HG03520 (cell line): ENCODE data around the gene BCAR3.
"Not testable (repeated sequence)": the region's sequence is repeated elsewhere in the genome, so short reads cannot be mapped to it uniquely, and the experiment has no call there.

Experiments used
- ATAC-seq: cut with Tn5 transposase; IDR thresholded peaks from one replicate; pipeline ENCODE4 v1.9.1; 2021; ENCODE audit warnings: mild to moderate bottlenecking, moderate library complexity; ENCODE audit not compliant: unreplicated experiment

The BCAR3 gene

GRCh38 chr1:93556291-93556690, 125.3 kb downstream of the BCAR3 start:
- ATAC-seq = no peak

DNA sequence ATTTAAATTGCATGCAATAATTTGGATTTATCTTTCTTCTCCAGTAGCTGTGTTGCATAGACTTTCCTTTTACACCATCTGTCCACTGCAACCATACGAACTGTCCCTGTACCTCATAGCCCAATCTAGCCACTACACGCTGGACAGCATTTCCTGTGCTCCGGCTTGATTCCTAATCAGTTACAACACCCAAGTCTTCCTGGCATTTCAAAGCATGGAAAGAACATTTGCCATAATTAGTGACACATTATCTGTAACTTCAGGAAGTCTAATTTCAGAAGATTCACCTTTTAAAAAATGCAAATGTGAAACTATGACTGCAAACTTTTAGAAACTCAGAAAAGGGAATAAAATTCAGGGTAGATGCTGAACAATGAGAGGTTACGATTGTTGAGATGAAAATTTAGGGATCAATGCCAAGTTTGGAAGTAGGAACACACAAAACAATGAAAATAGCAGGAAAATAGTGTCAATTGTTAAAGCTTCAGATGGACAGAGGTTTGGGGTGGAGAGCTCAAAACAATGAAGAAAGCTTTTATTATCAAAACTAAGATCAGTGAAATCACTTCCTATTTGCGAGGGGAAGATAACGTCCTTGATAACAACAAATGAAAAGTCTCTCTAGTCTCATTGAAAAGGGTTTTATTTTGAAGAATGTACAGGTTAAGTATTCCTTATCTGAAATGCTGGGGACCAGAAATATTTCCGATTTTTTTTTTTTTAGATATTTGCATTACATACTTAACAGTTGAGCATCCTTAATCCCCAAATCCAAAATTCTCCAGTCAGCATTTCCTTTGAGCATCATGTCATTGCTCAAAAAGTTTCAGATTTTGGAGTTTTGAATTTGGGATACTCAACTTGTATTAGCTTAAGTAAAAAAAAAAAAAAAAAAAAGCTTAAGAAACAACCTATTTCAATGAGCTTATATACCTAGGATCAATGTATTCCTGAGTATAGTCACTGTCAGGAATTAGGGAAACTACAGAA, 126.5 kb downstream of the BCAR3 start:
- ATAC-seq = no peak

DNA sequence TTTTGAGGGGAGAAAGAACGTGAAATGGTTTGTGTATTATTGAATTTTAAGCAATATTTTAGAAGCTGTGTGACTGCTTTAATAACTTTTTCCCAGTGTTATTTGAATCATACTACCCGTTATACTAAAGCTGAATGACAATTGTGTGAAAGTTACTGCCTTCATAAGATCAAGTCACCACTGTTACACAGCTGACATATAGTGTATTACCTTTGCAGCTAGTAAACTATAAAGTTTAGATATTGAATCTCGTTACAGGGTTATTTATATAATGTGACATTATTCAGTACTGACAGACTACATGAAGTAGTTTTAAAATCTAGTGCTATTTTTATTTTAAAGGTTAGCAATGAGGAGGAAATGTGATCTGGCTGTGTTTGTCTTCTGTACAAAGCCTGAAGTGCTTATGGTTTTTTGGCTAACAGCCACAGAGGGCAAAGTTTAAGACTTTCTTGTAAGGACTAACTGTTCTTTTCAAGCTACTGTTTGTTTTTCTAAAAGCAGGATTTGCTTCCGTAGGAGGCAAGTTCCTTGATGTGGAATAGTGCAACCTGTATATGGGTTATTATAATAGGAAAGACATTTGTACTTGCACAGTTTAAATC, 127.6 kb downstream of the BCAR3 start:
- ATAC-seq = not testable (repeated sequence)

DNA sequence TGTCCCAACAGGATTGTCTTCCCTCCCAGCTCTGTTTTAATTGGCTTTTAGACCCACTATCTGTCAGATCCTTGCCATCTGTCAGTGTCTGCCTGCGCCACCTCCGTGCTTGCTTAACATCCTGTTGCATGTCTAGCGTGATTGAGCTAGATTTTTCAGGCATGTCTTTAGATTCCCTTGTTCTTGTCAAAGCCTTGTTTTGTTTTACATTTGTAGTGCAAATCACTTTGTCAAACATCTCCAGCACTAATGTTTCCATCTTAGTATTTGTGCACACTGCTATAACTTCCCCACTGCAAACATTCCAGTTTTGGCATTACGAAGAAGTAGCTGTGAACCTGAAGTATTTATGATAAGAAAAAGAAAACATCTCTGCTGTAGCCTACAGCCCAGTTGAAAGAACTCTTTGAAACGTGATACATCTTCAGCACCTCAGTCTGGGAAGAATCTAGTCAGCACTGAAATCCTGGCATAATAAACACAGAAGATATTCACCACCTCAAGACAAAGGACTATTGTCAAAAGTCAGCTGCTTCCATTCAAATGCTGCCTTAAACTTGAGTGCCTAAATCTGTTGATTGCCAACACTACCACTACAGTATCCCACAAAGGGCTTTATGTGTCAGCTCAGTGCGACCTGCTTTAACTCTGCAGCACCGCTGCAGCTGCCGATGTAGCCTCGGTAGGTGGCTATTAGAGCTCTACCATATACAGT, 128.7 kb downstream of the BCAR3 start:
- no peak for ATAC-seq

DNA sequence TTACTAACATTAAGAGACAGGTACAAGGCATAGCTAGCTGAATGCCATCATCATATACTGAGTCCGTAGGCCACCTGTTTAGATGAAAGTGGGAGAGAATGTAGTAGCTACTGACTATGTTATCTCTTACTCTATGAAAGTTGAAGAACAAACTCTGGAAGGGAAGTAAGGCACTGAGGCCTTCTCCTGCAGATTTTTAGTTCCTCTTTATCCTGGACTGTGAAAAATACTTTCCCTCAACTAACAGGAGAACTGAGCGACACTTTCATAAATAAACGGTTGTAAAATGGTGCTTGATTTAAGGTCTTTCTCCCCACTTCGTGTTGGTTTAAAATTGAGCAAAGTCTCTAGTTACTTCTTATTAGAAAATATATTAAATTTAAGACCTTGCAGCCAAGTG, 131.8 kb downstream of the BCAR3 start:
- ATAC-seq = no peak

- ATAC-seq = no peak
Observed at GRCh38 chr1:93549131-93549530, 132.5 kb downstream of the BCAR3 start.

DNA sequence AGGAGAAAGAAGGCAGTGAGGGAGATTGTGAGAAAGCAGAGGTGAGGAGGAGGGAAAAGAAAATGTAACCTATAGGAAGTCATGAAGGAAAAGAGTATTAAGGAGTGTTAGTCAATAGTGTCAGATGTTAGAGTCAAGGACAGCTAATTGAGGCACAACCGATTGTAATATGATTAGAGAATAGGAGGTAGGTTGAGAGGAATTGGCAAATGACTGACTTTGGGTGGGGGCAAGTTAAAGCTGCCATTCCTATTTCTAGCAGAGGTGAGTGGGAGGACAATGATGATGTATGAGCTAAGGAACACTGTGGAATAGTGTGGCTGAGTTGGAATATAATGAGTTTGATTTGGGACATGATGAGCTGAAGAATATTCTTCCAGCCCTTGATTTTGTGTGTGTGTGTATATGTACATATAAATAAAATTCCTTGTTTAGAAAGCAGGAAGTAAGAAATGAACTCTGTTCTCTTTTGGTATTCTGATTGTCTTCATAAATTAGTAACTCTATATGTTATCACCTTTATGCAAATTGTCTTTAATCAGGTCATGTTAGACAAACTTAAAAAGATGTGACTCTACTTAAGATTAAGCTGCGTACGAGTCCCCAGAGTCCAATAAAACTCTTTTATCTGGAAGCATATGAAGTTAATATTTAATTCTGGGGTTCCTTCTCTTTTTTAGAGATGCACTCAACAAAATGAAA, 135.3 kb downstream of the BCAR3 start:
- ATAC-seq = no peak

DNA sequence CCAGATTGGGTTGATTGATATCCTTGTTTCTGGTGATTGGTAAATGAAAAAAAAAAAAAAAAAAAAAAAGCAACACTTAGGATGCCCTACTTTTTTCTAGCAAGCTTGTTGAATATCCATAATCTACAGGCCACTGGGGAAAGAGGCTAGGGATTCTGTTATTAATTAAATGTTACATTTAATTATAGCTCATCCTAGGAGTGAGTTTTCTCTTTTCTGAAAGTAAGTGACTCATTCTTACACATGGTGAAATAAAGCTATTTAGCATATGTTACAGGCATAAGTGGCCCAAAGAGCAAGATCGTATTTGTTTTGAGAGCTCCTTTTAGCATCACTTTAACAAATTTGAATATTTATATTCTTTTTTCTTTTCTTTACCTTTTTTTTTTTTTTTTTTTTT, 139.2 kb downstream of the BCAR3 start:
- ATAC-seq = no peak

GRCh38 chr1:93541045-93541444, 140.6 kb downstream of the BCAR3 start:
- ATAC-seq = no peak

DNA sequence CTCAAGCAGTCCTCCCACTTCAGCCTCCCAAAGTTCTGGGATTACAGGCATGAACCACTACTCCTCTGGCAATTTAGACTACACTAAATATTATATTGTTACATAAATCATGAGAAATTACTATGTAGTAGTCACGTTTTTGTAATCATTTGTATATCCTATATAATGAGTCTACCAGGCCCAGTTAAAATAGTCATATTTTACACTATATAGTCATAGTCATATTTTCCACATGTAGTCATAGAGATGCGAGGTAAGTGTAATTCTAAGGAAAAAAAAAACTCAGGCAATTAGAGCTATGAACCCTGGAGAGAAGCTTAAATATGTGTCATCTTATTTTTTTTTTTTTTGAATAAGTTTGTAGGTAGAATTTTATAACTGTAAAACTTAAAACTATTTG, 143.7 kb downstream of the BCAR3 start:
- ATAC-seq = no peak

DNA sequence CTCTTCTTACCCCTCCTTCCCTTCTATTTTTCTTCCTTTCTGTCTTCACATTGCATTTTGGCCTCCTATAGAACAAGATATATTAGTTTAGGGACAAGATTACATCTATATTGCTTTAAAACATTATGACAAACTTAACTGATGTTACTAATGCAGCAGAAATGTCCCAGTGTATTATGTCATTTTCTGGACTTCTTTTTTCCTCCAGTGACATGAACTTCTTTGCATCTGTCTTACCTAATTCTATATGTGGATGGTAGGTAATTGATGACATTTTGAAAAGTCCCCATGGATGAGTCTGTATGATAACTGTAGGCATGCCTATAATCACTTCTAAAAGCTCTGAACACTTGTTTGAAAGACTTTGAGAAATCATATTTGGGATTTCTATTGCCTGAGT, 144.2 kb downstream of the BCAR3 start:
- ATAC-seq = no peak

- no peak for ATAC-seq
Observed at GRCh38 chr1:93533677-93534076, 148.0 kb downstream of the BCAR3 start.

DNA sequence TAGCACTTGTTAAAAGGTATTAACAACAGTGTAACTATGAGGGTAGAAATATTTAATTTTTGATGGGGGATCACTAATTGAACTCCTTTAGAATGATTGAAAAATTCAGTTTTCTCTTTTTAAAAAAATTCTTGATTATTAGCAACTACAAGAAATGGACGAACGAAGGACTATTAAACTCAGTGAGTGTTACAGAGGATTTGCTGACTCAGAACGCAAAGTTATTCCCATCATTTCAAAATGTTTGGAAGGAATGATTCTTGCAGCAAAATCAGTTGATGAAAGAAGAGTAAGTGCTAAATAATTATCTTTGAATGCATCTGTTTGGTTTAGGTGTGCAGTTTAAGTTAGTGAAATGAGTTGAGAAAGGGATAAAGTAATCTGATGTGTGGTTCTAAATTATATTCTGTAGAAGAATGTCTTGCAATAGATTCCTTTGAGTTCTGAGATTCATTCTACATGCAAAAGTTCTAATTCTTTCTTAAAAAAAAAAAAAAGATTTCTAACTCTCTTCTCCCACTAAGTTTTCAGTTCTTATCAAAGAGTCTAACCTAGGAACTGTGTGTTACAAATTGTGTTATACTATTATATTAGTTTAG, 148.8 kb downstream of the BCAR3 start:
- no peak for ATAC-seq

DNA sequence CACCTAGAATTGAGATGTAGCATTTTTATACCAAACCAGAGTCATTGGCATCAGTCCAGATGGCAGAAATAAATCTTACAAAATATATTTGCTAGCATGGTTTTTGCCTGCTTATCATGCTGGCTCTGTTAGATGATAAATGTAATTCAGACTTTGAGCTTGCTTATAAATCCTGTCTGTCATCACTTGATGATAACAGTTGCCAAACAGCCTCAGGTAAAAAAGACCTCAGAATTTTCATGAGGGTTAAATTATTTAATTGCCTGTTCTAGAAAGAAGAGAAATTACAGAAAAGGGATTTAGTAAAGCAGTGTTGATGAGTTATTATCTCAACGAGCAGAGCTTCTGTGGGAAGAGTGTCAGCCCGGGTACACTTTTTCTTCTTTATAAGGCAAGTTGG, 150.4 kb downstream of the BCAR3 start:
- no peak for ATAC-seq

- ATAC-seq = no peak
Observed at GRCh38 chr1:93528412-93528811, 153.2 kb downstream of the BCAR3 start.

DNA sequence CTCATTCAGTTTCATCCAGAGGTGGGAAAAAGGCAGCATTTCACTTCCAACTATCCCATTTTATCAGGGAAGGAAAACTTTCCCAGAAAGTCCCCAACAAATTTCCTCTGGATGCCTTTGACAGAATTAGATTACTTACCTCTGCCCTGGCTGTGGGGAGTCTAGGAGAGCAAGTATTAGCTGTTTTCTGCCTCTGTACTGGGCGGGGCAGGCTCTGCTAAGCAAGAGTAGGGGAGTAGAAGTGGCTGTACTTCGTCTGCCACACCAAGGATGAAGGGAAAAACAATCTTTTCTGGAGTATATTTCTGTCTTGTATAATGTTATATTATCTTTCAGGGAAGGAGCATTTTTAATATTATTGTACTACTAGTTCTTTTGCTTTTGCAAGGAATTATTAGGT, 155.2 kb downstream of the BCAR3 start:
- no peak for ATAC-seq

GRCh38 chr1:93525431-93525830, 156.2 kb downstream of the BCAR3 start:
- no peak for ATAC-seq

DNA sequence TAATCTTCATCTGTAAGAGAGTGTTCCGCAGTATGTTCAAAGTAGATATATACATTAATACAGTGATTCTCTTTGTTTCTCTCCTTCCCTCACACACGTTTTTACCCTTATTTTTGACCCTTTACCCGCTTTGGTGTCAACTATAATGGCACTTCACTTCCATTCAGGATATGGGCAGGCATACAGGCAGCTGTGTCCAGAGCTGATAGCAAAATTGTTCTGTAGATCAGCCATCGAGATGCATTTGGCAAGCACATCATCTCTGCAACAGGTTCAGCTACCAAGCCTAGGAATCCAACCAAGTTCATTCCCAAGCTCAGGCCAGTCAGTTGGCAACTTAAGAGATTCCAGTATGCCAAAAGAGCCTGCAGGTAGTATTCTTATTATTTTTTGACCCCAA, 158.9 kb downstream of the BCAR3 start:
- no peak for ATAC-seq

- ATAC-seq = no peak
Observed at GRCh38 chr1:93521618-93522017, 160.0 kb downstream of the BCAR3 start.

- no peak for ATAC-seq
Observed at GRCh38 chr1:93519199-93519829, 162.3 kb downstream of the BCAR3 start.
